ENCODE data around the gene CIC. TPM values are rescaled to one million over a fixed set of nuclear protein-coding genes. Genes with fewer than 3 reads are reported as not detected.

CIC gene
- polyA plus RNA-seq, 1 donor = 44.8 TPM

DNA sequence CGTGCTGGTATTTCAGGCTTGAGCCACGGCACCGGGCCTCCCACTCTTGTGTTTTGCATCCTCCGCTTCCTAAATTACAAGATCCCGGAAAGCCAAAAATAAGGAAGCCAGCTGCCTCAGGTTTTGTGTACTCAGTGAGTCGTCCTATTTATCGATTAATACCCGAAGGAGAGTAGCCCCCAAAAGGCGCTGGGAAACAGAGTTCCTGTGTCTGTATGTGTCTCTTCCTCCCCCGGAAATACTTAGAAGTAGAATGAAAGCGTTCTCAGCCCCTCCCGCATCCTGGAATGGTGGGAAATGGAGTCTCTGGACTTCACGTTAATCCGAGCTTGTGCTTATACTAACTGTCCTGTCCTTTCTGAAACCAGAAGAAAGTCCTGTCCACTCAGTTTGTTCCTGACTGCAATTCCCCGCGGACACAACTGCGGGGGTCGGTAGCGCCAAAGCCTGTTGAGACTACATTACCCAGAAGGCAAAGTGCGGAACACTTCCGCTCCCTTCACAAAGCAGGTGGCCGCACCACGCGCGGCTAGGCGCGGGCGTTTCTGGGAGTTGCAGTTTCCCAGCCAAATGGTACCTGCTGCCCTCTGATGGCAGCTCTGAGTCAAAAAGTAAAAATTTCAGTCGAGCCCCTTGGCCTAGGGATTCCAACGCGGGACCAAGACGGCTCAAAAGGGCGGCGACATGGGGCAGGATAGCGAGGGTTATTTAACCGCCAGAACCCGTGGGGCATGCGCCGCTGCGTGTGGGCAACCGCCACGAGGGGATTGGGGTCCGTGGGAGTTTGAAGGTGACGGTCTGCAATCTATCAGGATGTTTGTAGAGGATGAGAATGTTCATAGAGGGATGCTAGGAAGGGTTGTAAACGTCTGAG lies 24.5 kb upstream of the CIC start:
- DNase-seq = peak; percentile 95

- no peak for DNase-seq
These were observed 23.8 kb upstream of the CIC start for GRCh38 chr19:42245231-42245630.

DNA sequence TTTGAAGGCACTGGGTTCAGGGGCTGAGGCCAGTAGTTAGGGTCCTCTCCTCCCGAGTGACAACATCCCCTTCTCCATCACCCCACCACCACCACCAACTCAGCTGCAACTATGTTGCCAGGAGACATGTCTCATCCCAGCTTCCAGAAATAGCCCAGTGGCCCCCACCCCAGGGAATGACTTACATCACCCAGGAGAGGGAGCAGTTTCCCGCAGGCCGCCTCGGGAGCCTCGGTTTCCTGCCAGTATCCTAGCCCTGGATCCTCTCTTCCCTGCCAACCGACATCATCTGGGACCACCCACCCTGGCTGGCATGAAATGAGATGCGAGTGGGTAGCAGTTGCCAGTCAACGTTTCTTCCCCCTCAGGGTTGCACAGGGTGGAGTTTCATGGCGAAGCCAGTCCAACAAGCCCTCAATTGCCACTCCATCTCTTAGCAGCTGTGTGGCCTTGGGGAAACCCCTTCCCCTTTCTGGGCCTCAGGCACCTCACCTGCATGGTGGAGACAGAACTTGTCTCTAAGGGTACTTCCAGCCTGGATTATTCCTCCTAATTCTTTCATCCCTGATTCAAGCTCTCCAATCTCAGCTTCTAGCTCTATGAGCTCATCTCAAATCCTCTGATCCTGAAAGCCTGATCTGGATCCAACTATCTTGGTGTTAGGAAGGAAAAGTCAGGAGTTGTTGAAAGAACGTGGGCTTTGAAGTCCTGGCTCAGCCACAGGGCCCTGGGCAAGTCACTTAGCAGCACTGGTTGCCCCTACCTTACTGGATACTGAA lies 22.7 kb upstream of the CIC start:
- DNase-seq = peak; percentile 58

DNA sequence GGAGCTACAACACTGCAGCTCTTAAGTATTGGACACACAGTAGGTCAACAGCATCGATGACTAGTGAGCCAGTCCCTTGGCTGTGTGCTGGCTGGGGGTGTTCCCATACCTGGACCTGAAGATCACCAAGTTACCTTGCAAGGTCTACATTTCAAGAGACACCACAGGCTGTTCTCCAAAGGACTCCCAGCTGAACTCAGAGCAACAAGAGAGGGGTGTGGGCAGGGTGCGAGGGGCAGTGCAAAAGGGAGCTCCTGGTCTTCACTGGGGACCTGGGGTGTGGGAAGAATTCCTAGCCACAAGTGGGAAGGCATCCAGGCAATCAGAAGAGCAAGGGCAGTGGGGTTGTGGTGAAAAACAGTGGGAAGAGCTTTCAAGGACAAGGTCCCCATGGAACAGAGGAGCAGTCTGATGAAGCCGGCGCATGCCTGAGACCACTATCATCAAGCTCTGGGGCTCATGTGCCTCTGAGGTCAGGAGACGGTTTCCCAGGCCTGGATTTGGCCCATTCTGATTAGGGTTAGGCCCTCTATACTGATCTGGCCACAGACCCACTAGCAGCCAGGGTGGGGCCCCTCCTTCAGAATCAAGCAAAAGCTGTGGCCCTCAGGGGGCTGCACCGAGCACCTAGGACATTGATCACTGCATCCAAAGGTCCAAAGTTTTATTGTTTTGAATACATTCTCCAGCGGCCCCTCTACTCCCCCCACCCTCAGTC lies 22.0 kb upstream of the CIC start:
- DNase-seq = no peak

DNA sequence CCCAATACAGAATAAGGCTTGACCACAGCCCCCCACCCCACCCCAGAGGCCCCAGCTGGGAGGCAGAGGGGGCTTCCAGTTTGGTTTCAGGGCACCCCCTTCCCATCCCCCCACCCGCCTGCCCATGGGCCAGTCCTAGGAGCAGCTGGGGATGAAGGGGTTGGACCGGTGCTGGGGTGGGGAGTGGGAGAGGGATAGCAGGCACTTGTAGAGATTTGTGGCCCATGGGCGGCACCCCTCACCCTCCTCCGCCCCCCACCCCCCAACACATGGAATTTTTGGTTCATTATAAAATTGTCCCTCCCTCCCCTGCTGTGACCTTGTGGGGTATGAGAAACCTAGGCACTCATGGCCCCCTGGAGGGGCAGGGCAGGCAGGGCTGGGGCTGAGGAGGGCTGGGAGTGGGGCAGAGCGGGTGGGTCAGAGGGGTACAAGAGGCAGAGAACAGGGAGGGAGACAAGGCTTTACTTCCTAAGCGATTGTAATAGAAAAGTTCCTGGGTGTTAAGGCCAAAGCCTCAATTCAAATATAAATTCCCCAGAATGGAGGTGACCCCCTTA lies 21.3 kb upstream of the CIC start:
- no peak for DNase-seq

DNA sequence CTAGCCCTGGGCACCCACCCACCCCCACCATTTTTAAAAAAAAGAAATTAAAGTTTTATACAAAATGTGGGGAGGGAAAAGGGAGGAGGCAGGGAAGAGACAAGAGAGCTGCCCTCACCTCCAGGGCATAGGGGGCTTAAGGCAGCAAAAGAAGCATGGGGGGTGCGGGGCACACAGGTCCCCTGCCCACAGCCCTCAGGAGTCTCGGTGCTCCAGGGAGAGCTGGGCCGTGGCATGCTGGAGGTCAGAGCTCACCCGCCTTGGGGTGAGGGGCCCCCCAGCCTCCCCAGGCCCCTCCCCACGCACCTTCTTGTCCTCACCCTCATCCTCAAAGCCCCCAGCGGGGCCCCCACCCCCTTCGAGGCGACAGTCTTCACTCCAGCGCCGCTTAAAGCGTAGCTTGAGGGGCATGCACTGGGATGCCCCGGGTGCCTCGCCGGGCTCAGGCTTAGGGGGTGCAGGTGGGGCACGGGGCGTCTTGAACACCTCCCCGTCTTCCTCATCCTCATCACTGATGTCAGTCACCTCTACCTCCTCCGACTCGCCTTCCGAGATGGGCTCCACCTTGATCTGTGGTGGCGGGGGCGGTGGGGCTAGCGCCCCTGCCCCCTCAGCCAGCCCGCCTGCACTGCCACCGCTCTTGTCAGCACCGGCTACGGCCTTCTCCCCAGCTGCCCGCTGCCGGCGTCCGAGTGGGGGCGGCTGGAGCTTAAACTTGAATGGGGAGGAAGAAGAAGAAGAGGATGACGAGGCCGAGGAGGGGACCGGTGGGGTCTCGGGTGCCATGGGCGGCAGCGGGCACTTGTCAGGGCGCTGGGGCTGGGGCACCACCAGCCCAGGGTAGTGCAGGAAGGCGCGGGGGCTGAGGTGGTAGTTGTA lies 20.5 kb upstream of the CIC start:
- DNase-seq = no peak

GRCh38 chr19:42249149-42249750 lies 19.8 kb upstream of the CIC start:
- no peak for DNase-seq

- DNase-seq = no peak
These were observed 19.3 kb upstream of the CIC start for GRCh38 chr19:42249769-42250168.

DNA sequence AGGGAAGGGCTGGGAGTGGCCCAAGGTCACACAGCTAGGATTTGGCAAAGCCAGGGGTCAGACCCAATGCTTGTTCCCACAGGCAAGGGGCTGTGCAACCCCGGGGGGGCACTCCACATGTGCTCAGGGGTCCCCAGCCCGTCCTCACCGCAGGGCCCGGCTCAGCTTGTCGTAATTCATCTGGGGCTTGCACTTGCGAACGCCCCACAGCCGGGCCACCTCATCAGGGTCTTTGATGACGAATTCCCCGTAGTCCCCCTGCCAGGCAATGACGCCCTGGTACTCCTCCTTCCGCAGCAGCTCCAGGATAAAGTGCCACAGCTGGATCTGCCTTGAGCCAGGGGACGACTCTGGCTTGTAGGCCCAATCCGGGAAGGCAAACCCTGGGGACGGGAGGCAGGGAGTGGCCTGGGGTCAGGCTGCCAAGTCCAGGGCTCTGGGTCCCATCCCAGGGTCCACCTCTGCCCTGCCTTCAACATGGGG lies 18.8 kb upstream of the CIC start:
- DNase-seq = no peak

DNA sequence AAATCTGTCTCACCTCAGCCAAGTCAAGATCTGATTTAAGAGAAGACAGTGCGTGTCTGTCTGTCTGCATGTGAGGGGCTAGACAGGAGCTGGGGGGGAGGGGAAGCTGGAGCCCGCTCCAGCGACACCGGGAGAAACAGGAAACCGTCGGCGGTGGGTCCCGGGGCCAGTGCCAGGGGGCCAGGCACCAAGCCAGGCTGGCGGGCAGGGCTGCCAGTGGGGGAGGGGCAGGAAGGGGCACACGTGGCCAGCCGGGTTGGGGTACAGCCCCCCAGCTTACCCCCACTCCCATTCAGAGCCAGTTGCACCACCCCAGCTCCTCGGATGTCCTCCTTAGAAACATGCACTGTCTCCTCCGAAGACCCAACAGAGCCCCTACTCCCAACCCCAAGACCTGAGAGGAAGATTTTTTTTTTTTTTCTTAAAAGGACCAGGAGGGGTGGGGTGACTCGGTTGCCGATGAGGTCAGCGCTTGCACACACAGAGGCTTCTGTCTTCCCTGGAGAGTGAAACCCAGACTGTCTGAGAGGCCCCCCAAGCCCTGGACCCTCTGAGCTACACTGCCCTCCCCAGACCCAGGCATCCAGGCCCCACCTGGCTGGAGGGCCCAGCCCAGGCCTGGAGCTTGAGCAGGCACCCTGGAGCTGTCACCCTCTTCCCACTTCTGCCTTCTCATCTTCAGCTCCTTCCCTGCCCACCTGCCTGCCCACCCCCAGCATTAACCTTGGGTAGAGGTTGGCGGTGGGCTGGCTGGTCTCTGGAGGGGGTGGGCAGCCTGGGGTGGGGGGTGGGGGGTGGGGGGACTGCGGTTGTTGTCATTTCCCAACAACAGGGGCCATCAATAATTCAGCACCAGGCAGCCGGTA lies 18.2 kb upstream of the CIC start:
- no peak for DNase-seq

DNA sequence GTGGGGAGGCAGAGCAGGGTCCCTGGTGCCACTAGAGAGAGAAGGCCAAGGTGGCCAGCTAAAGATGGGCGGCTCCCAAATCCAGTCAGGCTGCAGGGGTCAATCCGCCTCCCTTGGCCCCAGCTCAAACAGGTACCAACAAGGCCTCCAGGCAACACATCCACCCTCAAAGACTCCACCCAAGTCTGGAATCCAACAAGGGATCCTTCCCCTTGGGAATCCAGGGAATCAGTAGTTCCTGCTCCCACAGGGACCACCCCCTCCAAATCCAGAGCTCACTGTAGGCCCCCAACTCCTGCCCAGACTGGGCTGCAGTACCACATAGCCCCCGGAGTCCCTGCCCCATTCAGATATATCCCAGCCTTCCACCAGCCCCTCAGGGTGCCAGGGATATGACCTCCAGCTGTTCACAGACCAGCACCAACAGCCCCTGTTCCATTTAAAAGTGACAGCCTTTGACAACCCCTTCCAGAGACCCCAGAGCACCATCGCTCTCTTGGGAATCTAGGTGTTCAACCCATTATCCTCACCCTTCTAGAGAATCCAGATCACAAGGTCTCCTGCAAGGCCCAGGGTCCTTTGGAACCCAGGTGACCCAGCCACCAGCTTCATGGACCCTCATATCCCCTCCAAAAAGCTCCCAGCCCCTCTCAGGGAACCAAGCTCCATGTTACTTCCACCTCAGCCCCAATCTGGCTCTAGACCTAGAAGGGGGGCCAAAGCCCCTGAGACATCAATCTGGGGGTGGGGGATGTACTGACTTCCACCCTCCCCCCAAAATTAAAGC lies 17.3 kb upstream of the CIC start:
- no peak for DNase-seq

- DNase-seq = peak; percentile 63
These were observed 16.4 kb upstream of the CIC start for GRCh38 chr19:42252365-42253244.

DNA sequence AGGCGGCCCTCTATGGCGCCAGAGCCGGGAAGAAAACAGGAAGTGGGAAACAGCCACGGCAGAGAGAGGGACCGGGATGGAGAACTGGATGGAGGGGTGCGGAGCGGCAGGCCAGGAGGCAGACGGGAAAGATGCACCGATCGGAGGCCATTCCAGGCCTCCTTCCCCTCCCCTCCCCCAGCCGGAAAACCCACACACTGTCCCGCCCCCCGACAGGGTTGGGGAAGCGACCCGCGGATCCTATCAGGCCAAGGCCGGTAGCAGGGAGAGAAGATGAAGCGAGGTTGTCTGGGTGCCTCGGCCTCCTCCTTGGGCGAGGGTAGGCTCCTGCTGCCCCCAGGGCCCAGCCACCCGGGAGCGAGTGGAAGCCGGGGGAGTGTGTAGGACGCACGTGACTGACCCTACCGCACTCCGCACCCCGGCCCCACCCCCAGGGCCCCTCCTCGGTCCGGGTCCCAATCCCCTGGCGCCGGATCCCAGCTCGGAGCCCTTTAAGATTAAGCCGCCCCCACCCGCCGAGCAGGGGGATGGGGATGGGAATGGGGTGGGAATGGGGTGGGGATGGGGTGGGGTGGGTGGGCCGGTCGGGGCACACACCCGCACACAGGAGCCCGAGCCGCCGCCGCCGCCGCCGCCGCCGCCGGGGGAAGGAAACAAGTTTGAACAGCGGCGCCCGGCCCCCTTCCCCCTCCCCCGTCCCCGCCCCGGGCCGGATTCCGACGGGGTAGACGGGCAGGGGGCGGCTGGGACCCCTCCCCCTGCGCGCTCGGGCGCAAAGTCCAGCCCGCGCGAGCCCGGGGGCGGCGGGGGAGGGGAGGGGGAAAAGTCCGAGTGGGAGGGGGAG lies 15.6 kb upstream of the CIC start:
- DNase-seq = peak; percentile 64

DNA sequence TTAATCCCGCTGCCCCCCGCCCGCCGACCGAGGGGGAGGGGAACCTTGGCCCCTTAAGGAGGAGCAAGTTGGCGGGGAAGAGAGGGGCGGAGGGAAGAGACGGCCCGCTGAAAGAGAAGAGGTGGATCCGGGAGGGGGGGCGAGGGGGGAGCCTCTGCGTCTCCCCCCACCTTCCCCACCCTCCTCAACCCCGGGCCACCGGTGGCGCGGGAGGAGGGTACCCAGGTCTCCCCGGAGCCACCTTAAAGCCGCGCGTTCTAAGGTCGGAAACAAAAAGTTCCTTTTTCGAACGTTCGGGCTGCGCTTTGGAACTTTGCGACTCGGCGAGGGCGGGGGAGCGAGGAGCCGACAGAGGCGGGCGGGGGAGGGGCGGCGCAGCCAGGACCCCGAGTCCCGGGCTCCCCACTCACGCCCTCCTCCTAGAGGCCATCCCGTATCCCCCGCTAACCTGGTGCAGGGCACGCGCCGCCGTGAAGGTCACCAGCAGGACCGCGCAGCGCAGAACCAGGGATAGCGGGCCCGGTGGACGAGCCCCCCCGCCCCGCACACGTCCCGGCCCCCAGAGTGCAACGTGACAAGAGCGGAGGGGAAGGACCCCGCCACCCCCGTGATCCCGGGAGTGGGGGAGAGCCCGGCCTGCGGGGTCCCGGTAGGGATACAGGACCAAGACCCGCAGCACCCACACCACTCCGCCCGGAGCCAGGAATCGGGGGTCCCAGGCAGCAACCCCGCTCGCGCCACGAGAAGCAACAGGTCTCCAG lies 14.8 kb upstream of the CIC start:
- DNase-seq = peak; percentile 84

- DNase-seq = peak; percentile 97
These were observed 13.9 kb upstream of the CIC start, which contains the start of gene ERF for GRCh38 chr19:42254850-42255765. ERF (minus strand) TSS chr19:42255128; CDS start chr19:42254999, 129 bp downstream.
